Spleen (tissue), 7 donors: Measurements from ENCODE around the gene CEP128.

Experiments
- CTCF ChIP-seq, 11 experiments: fragments of 200-600 bp in 7 of 11; fragments of 450-650 bp in 4 of 11; sonication (generic) in 4 of 11; IDR thresholded peaks in 8 of 11; conservative IDR thresholded peaks in 3 of 11; 1 replicate in 7 of 11; 2 replicates in 4 of 11; pipeline versions ENCODE4 v1.4.0 to v1.8.0; 2016 to 2021; ENCODE audit warnings: antibody characterized with exemption in 11 of 11, inconsistent platforms in 4 of 11, mild to moderate bottlenecking in 1 of 11
- POLR2A ChIP-seq, 3 donors: fragments of 450-650 bp; IDR thresholded peaks; one replicate each; pipeline ENCODE4 v1.5.1; 2017; ENCODE audit warnings: antibody characterized with exemption in 3 of 3, mild to moderate bottlenecking in 1 of 3
- POLR2AphosphoS5 ChIP-seq, 3 donors: sonication (generic); formaldehyde crosslinking; IDR thresholded peaks; one replicate each; pipeline ENCODE4 v1.5.1; 2017; ENCODE audit warnings: antibody characterized with exemption in 3 of 3
- donor health status: DM: no; HTN: no; CAD: no; lungs with moderate emphysema.
- donor health status: DM: no; HTN: no; CAD: no.
- donor health status: DM: no; HTN: no; CAD: no.

DNA sequence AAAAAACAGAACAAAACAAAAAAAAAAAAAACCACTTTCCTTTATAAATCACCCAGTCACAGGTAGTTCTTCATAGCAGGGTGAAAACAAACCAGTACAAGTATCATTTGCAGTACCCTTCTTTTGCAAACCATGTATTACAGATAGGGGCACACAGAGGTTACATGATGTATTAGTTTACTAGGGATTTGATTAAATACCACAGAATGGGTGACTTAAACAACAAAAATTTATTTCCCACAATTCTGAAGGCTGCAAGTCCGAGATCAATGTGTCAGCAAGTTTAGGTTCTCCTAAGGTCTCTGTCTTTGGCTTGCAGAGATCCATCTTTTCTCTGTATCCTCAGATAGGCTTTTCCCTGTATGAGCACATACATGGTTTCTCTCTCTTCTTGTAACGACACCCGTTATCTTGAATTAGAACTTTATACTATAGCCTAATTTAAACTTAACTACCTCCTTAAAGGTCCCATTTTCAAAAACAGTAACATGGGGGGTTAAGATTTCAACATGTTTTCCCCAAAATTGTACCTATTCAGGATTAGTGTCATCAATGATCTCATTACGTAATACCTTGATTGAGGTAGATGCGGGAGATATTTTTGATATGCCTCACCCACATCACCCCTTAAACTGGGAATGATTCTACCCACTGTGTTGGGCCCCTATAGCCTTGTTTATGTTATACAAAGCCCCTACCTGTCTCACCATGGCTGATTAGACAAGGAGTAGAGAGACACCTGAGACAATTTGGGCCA is 3.5 kb upstream of the CEP128 start:
- TF ChIP-seq POLR2A (IDR thresholded peaks at IDR 0.05) (no peak), CTCF (IDR thresholded peaks at IDR 0.05 in 8 of 11, conservative IDR thresholded peaks at IDR 0.05 in 3 of 11) (no peak), POLR2AphosphoS5 (IDR thresholded peaks at IDR 0.05) (no peak)
